WTC11 (cell line): ENCODE data around the gene RSRC1. TPM values are rescaled to one million over a fixed set of nuclear protein-coding genes. Genes with fewer than 3 reads are reported as not detected.

Source experiments
- ATAC-seq: fragments of 200-7000 bp; cut with Tn5 transposase; 2 replicates; pipeline ENCODE4 v1.10.0; 2021; ENCODE audit warnings: mild to moderate bottlenecking, moderate library complexity
- CTCF ChIA-PET: fragments of 300-600 bp; sonication (Branson Sonifier 250); formaldehyde crosslinking; loops from one replicate; lab custom pipeline; 2021; ENCODE audit warnings: antibody characterized with exemption; lab: Charles Lee
- POLR2A ChIA-PET: fragments of 350-600 bp; sonication (Branson Sonifier 250); formaldehyde crosslinking; loops from one replicate; lab custom pipeline; 2021; ENCODE audit warnings: antibody characterized with exemption; lab: Charles Lee
- DNase-seq: peaks from one replicate; pipeline ENCODE4 v3.0.0; 2021; ENCODE audit warnings: low spot score
- H3K27ac Mint-ChIP-seq: 2 replicates; pipeline ENCODE4 v1.8.0; 2021; ENCODE audit warnings: mixed read lengths
- H3K27me3 Mint-ChIP-seq: 2 replicates; pipeline ENCODE4 v1.8.0; 2021; ENCODE audit warnings: low read depth, mild to moderate bottlenecking, moderate library complexity, mixed read lengths
- H3K36me3 Mint-ChIP-seq: 2 replicates; pipeline ENCODE4 v1.8.0; 2021; ENCODE audit warnings: mixed read lengths
- H3K4me1 Mint-ChIP-seq: 2 replicates; pipeline ENCODE4 v1.8.0; 2022; ENCODE audit warnings: mixed read lengths
- H3K4me3 Mint-ChIP-seq: 2 replicates; pipeline ENCODE4 v1.8.0; 2021; ENCODE audit warnings: mild to moderate bottlenecking, moderate library complexity, mixed read lengths
- H3K9me3 Mint-ChIP-seq: 2 replicates; pipeline ENCODE4 v1.8.0; 2021; ENCODE audit warnings: mixed read lengths
- CREB1 ChIP-seq: sonication (generic); formaldehyde crosslinking; IDR thresholded peaks from 2 replicates; pipeline ENCODE4 v1.8.0; 2023; ENCODE audit warnings: mild to moderate bottlenecking, missing genetic modification reagents
- HMGA2 ChIP-seq: fragments of 250-450 bp; sonication (Bioruptor Pico); IDR thresholded peaks from 2 replicates; pipeline ENCODE4 v1.4.0; 2021; ENCODE audit warnings: mild to moderate bottlenecking, moderate library complexity
- MXD4 ChIP-seq: fragments of 250-450 bp; sonication (Bioruptor Pico); IDR thresholded peaks from 2 replicates; pipeline ENCODE4 v1.8.0; 2021; ENCODE audit warnings: mild to moderate bottlenecking, moderate library complexity, borderline replicate concordance
- NFATC4 ChIP-seq: fragments of 250-450 bp; sonication (Bioruptor Pico); IDR thresholded peaks from 2 replicates; pipeline ENCODE4 v1.9.0; 2021; ENCODE audit warnings: mild to moderate bottlenecking
- NFYB ChIP-seq: sonication (generic); formaldehyde crosslinking; conservative IDR thresholded peaks from 2 replicates; pipeline ENCODE4 v1.8.0; 2022; ENCODE audit warnings: low read depth, missing genetic modification reagents
- NR2C2 ChIP-seq: sonication (generic); formaldehyde crosslinking; IDR thresholded peaks from 2 replicates; pipeline ENCODE4 v1.8.0; 2022; ENCODE audit warnings: mild to moderate bottlenecking, missing genetic modification reagents
- PRRX2 ChIP-seq: fragments of 250-450 bp; sonication (Bioruptor Pico); IDR thresholded peaks from 2 replicates; pipeline ENCODE4 v1.8.0; 2021; ENCODE audit warnings: mild to moderate bottlenecking
- TEAD1 ChIP-seq: sonication (generic); formaldehyde crosslinking; IDR thresholded peaks from 2 replicates; pipeline ENCODE4 v1.8.0; 2022; ENCODE audit warnings: mild to moderate bottlenecking, missing genetic modification reagents
- ZNF138 ChIP-seq: sonication (generic); formaldehyde crosslinking; conservative IDR thresholded peaks from 2 replicates; pipeline ENCODE4 v1.8.1; 2022; ENCODE audit warnings: mild to moderate bottlenecking, moderate library complexity, missing genetic modification reagents
- ZNF263 ChIP-seq: sonication (generic); formaldehyde crosslinking; IDR thresholded peaks from 2 replicates; pipeline ENCODE4 v1.8.1; 2022; ENCODE audit warnings: low read depth, mild to moderate bottlenecking, moderate library complexity, missing genetic modification reagents
- ZNF281 ChIP-seq: sonication (generic); formaldehyde crosslinking; IDR thresholded peaks from 2 replicates; pipeline ENCODE4 v1.8.0; 2023; ENCODE audit warnings: mild to moderate bottlenecking, missing genetic modification reagents
- ZNF671 ChIP-seq: fragments of 250-450 bp; sonication (Bioruptor Pico); IDR thresholded peaks from 2 replicates; pipeline ENCODE4 v1.8.0; 2021; ENCODE audit warnings: mild to moderate bottlenecking
- total RNA-seq: library from RNA; stranded (reverse); gene quantifications from 3 replicates; pipeline ENCODE4 v1.2.3, GENCODE V29; 2021
- TF ChIP-seq, protein P1 (sequence below): sonication (generic); formaldehyde crosslinking; IDR thresholded peaks from 2 replicates; pipeline ENCODE4 v1.8.1; 2022; ENCODE audit warnings: mild to moderate bottlenecking, missing genetic modification reagents, moderate library complexity, borderline replicate concordance
- TF ChIP-seq, protein P2 (sequence below): fragments of 250-450 bp; sonication (Bioruptor Pico); IDR thresholded peaks from 2 replicates; pipeline ENCODE4 v1.9.0; 2021; ENCODE audit warnings: mild to moderate bottlenecking, borderline replicate concordance
- TF ChIP-seq, protein P3 (sequence below): sonication (generic); formaldehyde crosslinking; IDR thresholded peaks from 2 replicates; pipeline ENCODE4 v1.8.1; 2023; ENCODE audit warnings: mild to moderate bottlenecking, missing genetic modification reagents
- TF ChIP-seq, protein P4 (sequence below): sonication (generic); formaldehyde crosslinking; IDR thresholded peaks from 2 replicates; pipeline ENCODE4 v1.8.1; 2023; ENCODE audit warnings: mild to moderate bottlenecking, missing genetic modification reagents
- TF ChIP-seq, protein P5 (sequence below): sonication (generic); formaldehyde crosslinking; conservative IDR thresholded peaks from 2 replicates; pipeline ENCODE4 v1.8.1; 2023; ENCODE audit warnings: mild to moderate bottlenecking, low read depth, missing genetic modification reagents, moderate library complexity

The RSRC1 gene
- total RNA-seq, 1 experiment from 2014 or later = 21.3 TPM

DNA sequence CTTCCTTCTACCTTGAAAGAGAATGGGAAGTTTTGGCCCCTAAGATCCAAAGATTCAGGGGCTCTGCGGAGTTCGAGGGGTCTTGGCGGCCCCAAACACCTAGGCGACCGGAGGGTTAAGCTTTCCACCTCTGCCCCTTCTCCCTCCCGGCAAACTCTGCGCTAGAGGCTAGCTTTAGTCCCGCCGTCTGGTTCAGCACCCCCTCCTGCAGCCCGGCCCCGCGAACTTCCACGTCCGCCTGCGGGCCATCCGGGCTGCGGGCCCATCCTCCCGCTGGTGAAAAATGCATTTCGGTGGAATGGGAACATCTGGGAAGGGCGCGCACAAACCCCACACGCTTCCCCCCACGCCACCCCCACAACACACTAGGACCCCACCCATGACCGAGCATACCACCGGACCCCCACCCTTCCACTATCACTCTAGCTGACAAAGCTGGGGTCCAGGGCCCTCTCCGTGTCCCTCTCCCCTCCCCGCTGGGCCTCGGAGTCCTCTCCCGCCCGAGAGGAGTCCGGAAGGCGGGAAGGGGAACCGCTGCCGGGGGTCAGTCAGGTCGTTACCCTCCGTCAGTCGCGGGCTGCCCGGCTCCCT is 4.7 kb upstream of the RSRC1 start:
- peaks cover 55% of the 10 kb centered on the region for H3K4me1 Mint-ChIP-seq
- peak; percentile 37 for DNase-seq
- no peak overlapping the region for H3K27ac Mint-ChIP-seq
- POLR2A ChIA-PET = no interaction called here
- H3K36me3 Mint-ChIP-seq = no peaks in the 10 kb centered on the region
- ATAC-seq = peak; percentile 3
- H3K27me3 Mint-ChIP-seq = peaks cover 97% of the 10 kb centered on the region
- TF ChIP-seq CREB1 (CRISPR knock-in tag) = no peak
- TF ChIP-seq ZNF138 (CRISPR knock-in tag) = no peak
- TF ChIP-seq, protein P1, sequence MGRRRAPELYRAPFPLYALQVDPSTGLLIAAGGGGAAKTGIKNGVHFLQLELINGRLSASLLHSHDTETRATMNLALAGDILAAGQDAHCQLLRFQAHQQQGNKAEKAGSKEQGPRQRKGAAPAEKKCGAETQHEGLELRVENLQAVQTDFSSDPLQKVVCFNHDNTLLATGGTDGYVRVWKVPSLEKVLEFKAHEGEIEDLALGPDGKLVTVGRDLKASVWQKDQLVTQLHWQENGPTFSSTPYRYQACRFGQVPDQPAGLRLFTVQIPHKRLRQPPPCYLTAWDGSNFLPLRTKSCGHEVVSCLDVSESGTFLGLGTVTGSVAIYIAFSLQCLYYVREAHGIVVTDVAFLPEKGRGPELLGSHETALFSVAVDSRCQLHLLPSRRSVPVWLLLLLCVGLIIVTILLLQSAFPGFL (CRISPR knock-in tag) = no peak
- no peak for TF ChIP-seq MXD4
- TF ChIP-seq NFYB = no peak
- TF ChIP-seq ZNF281 (CRISPR knock-in tag) = no peak
- no peak for TF ChIP-seq NFATC4 (CRISPR knock-in tag)
- TF ChIP-seq, protein P2, sequence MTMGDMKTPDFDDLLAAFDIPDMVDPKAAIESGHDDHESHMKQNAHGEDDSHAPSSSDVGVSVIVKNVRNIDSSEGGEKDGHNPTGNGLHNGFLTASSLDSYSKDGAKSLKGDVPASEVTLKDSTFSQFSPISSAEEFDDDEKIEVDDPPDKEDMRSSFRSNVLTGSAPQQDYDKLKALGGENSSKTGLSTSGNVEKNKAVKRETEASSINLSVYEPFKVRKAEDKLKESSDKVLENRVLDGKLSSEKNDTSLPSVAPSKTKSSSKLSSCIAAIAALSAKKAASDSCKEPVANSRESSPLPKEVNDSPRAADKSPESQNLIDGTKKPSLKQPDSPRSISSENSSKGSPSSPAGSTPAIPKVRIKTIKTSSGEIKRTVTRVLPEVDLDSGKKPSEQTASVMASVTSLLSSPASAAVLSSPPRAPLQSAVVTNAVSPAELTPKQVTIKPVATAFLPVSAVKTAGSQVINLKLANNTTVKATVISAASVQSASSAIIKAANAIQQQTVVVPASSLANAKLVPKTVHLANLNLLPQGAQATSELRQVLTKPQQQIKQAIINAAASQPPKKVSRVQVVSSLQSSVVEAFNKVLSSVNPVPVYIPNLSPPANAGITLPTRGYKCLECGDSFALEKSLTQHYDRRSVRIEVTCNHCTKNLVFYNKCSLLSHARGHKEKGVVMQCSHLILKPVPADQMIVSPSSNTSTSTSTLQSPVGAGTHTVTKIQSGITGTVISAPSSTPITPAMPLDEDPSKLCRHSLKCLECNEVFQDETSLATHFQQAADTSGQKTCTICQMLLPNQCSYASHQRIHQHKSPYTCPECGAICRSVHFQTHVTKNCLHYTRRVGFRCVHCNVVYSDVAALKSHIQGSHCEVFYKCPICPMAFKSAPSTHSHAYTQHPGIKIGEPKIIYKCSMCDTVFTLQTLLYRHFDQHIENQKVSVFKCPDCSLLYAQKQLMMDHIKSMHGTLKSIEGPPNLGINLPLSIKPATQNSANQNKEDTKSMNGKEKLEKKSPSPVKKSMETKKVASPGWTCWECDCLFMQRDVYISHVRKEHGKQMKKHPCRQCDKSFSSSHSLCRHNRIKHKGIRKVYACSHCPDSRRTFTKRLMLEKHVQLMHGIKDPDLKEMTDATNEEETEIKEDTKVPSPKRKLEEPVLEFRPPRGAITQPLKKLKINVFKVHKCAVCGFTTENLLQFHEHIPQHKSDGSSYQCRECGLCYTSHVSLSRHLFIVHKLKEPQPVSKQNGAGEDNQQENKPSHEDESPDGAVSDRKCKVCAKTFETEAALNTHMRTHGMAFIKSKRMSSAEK = no peak
- TF ChIP-seq HMGA2 (CRISPR knock-in tag) = no peak
- TF ChIP-seq, protein P3, sequence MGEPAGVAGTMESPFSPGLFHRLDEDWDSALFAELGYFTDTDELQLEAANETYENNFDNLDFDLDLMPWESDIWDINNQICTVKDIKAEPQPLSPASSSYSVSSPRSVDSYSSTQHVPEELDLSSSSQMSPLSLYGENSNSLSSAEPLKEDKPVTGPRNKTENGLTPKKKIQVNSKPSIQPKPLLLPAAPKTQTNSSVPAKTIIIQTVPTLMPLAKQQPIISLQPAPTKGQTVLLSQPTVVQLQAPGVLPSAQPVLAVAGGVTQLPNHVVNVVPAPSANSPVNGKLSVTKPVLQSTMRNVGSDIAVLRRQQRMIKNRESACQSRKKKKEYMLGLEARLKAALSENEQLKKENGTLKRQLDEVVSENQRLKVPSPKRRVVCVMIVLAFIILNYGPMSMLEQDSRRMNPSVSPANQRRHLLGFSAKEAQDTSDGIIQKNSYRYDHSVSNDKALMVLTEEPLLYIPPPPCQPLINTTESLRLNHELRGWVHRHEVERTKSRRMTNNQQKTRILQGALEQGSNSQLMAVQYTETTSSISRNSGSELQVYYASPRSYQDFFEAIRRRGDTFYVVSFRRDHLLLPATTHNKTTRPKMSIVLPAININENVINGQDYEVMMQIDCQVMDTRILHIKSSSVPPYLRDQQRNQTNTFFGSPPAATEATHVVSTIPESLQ (CRISPR knock-in tag) = no peak
- no peak for TF ChIP-seq TEAD1 (CRISPR knock-in tag)
- TF ChIP-seq, protein P4, sequence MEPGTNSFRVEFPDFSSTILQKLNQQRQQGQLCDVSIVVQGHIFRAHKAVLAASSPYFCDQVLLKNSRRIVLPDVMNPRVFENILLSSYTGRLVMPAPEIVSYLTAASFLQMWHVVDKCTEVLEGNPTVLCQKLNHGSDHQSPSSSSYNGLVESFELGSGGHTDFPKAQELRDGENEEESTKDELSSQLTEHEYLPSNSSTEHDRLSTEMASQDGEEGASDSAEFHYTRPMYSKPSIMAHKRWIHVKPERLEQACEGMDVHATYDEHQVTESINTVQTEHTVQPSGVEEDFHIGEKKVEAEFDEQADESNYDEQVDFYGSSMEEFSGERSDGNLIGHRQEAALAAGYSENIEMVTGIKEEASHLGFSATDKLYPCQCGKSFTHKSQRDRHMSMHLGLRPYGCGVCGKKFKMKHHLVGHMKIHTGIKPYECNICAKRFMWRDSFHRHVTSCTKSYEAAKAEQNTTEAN (CRISPR knock-in tag) = no peak
- no peak; the same call in 1 of the 2 replicates for TF ChIP-seq ZNF263 (CRISPR knock-in tag)
- no peak for TF ChIP-seq NR2C2 (CRISPR knock-in tag)
- TF ChIP-seq ZNF671 (CRISPR knock-in tag) = no peak
- TF ChIP-seq, protein P5, sequence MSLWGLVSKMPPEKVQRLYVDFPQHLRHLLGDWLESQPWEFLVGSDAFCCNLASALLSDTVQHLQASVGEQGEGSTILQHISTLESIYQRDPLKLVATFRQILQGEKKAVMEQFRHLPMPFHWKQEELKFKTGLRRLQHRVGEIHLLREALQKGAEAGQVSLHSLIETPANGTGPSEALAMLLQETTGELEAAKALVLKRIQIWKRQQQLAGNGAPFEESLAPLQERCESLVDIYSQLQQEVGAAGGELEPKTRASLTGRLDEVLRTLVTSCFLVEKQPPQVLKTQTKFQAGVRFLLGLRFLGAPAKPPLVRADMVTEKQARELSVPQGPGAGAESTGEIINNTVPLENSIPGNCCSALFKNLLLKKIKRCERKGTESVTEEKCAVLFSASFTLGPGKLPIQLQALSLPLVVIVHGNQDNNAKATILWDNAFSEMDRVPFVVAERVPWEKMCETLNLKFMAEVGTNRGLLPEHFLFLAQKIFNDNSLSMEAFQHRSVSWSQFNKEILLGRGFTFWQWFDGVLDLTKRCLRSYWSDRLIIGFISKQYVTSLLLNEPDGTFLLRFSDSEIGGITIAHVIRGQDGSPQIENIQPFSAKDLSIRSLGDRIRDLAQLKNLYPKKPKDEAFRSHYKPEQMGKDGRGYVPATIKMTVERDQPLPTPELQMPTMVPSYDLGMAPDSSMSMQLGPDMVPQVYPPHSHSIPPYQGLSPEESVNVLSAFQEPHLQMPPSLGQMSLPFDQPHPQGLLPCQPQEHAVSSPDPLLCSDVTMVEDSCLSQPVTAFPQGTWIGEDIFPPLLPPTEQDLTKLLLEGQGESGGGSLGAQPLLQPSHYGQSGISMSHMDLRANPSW = no peak
- no peak for TF ChIP-seq PRRX2 (CRISPR knock-in tag)
- TF ChIP-seq, all 79 proteins: peak for 0
- Mint-ChIP-seq H3K9me3 (no peaks in the 10 kb centered on the region), H3K4me3 (peak overlapping the region; percentile 78)
- CTCF ChIA-PET = interaction anchor here (0.7 to 1.6 kb wide), 4 partner anchors 10 to 329 kb away, joined by 3 to 7 read pairs (median 4); no protein-coding TSS in a partner anchor
